GM21576 (cell line): ENCODE data around the gene BCL10.
A peak's percentile ranks its signal among the peaks of the same experiment; 100 is the strongest.

ENCODE experiments used
- ATAC-seq: cut with Tn5 transposase; IDR thresholded peaks from one replicate; pipeline ENCODE4 v1.9.1; 2021; ENCODE audit warnings: mild to moderate bottlenecking, moderate library complexity; ENCODE audit not compliant: unreplicated experiment

BCL10 gene

GRCh38 chr1:85276215-85276977 lies at the start of gene BCL10:
Gene BCL10 (minus strand): TSS chr1:85276632. CDS start chr1:85276352, 280 bp downstream.
- ATAC-seq: peak; percentile 95

- ATAC-seq: no peak
Observed at GRCh38 chr1:85325920-85326319, 49.5 kb upstream of the BCL10 start.

GRCh38 chr1:85323770-85324169 lies 47.3 kb upstream of the BCL10 start:
- ATAC-seq: no peak

- ATAC-seq: no peak
Observed at GRCh38 chr1:85322655-85323054, 46.2 kb upstream of the BCL10 start.

GRCh38 chr1:85321237-85321964 lies 45.0 kb upstream of the BCL10 start:
- ATAC-seq: peak; percentile 55

GRCh38 chr1:85320371-85321131 lies 44.1 kb upstream of the BCL10 start:
- no peak for ATAC-seq

- no peak for ATAC-seq
Observed at GRCh38 chr1:85319931-85320330, 43.5 kb upstream of the BCL10 start.

GRCh38 chr1:85319491-85319890 lies 43.1 kb upstream of the BCL10 start:
- ATAC-seq: no peak

- ATAC-seq: no peak
Observed at GRCh38 chr1:85318217-85318616, 41.8 kb upstream of the BCL10 start.

- ATAC-seq: no peak
Observed at GRCh38 chr1:85317560-85317959, 41.1 kb upstream of the BCL10 start.

- ATAC-seq: no peak
Observed at GRCh38 chr1:85316321-85316720, 39.9 kb upstream of the BCL10 start.

- no peak for ATAC-seq
Observed at GRCh38 chr1:85315789-85316188, 39.4 kb upstream of the BCL10 start.

GRCh38 chr1:85314726-85315125 lies 38.3 kb upstream of the BCL10 start:
- ATAC-seq: no peak

GRCh38 chr1:85313888-85314696 lies 37.7 kb upstream of the BCL10 start:
- ATAC-seq: no peak

- no peak for ATAC-seq
Observed at GRCh38 chr1:85311818-85312217, 35.4 kb upstream of the BCL10 start.

GRCh38 chr1:85308833-85309350 lies 32.5 kb upstream of the BCL10 start:
- no peak for ATAC-seq

- ATAC-seq: peak; percentile 86
Observed at GRCh38 chr1:85307987-85308832, 31.8 kb upstream of the BCL10 start.

- no peak for ATAC-seq
Observed at GRCh38 chr1:85306236-85306635, 29.8 kb upstream of the BCL10 start.

- ATAC-seq: no peak
Observed at GRCh38 chr1:85303440-85304162, 27.2 kb upstream of the BCL10 start.
